GM12891 (cell line): ENCODE measurements around the gene CRLF2.

Source experiments
- POLR2A ChIP-seq: IDR thresholded peaks from 2 replicates; pipeline ENCODE4 v1.6.1; 2011; ENCODE audit warnings: low read depth, low read length, control low read depth
- POLR2AphosphoS5 ChIP-seq: IDR thresholded peaks from 2 replicates; pipeline ENCODE4 v1.6.1; 2011; ENCODE audit warnings: low read depth, low read length, control low read depth
- POU2F2 ChIP-seq: IDR thresholded peaks from 2 replicates; pipeline ENCODE4 v1.6.1; 2011; ENCODE audit warnings: low read depth, mild to moderate bottlenecking, control low read depth, low read length, moderate library complexity
- SPI1 ChIP-seq: IDR thresholded peaks from 2 replicates; pipeline ENCODE4 v1.6.1; 2011; ENCODE audit warnings: low read depth, low read length, control low read depth
- TAF1 ChIP-seq: IDR thresholded peaks from 2 replicates; pipeline ENCODE4 v1.6.1; 2011; ENCODE audit warnings: low read depth, low read length, control low read depth

DNA sequence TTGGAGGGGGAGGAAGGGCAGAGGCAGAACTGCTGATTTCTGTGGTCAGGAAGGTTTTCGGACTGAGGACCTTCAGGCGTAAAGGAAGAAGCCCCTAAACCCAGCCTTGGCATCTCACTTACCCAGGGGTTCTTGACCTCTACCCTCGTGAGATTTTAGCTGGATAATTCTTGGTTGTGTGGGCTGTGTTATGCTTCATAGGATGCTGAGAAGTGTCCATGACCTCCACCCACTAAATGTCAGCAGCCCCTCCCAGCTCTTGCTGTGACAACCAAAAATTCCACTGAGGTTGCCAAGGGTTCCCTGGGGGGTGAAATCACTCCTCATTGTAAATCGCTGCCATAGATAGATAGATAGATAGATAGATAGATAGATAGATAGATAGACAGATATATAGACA, 5.8 kb upstream of the CRLF2 start:
- TF ChIP-seq POLR2A (no peak), SPI1 (no peak), POLR2AphosphoS5 (no peak), TAF1 (no peak), POU2F2 (no peak)
